A673 (cell line): ENCODE measurements around the gene TINAGL1.

ENCODE experiments used
- EZH2 ChIP-seq: fragments of 200-600 bp; sonication (generic); IDR thresholded peaks from 2 replicates; pipeline ENCODE4 v1.6.1; 2017; ENCODE audit warnings: borderline replicate concordance, low read depth, mild to moderate bottlenecking, mixed read lengths, antibody characterized with exemption, low read length; ENCODE audit not compliant: poor library complexity, severe bottlenecking
- TF ChIP-seq, protein P1 (sequence below): fragments of 300-800, 200-600 bp; sonication (generic); conservative IDR thresholded peaks from 2 replicates; pipeline ENCODE4 v1.5.1; 2017; ENCODE audit warnings: low read depth, mild to moderate bottlenecking, antibody characterized with exemption, low read length, moderate library complexity, mixed read lengths

GRCh38 chr1:31556481-31557006 is 19.8 kb upstream of the TINAGL1 start:
- TF ChIP-seq, protein P1, sequence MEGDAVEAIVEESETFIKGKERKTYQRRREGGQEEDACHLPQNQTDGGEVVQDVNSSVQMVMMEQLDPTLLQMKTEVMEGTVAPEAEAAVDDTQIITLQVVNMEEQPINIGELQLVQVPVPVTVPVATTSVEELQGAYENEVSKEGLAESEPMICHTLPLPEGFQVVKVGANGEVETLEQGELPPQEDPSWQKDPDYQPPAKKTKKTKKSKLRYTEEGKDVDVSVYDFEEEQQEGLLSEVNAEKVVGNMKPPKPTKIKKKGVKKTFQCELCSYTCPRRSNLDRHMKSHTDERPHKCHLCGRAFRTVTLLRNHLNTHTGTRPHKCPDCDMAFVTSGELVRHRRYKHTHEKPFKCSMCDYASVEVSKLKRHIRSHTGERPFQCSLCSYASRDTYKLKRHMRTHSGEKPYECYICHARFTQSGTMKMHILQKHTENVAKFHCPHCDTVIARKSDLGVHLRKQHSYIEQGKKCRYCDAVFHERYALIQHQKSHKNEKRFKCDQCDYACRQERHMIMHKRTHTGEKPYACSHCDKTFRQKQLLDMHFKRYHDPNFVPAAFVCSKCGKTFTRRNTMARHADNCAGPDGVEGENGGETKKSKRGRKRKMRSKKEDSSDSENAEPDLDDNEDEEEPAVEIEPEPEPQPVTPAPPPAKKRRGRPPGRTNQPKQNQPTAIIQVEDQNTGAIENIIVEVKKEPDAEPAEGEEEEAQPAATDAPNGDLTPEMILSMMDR = no peak
- TF ChIP-seq EZH2 = no peak
